A204.1 (cell line): ENCODE measurements around the gene LRRC37A3.
"Not testable (repeated sequence)": the region's sequence is repeated elsewhere in the genome, so short reads cannot be mapped to it uniquely, and the experiment has no call there.

Experiments used
- FAIRE-seq: peaks from 2 replicates; lab custom pipeline; 2012; peaks lifted over from hg19 to GRCh38; lab: Jason Lieb, UNC

Gene LRRC37A3

GRCh38 chr17:64919289-64920025 lies at the start of gene LRRC37A3:
TSS of gene LRRC37A3 (minus strand) at chr17:64919478. CDS start at chr17:64897257, 22,221 bp downstream.
- not testable (repeated sequence) for FAIRE-seq

- peak; percentile 11 for FAIRE-seq
These were observed 46.6 kb upstream of the LRRC37A3 start for GRCh38 chr17:64965873-64966287.

GRCh38 chr17:64965256-64965872 lies 46.1 kb upstream of the LRRC37A3 start:
- FAIRE-seq, result not testable (repeated sequence)

GRCh38 chr17:64964796-64965195 lies 45.5 kb upstream of the LRRC37A3 start:
- no peak for FAIRE-seq

- FAIRE-seq, result not testable (repeated sequence)
These were observed 44.5 kb upstream of the LRRC37A3 start for GRCh38 chr17:64963814-64964213.

- FAIRE-seq, result peak; percentile 92
These were observed 42.5 kb upstream of the LRRC37A3 start for GRCh38 chr17:64961563-64962378.

- FAIRE-seq, result no peak
These were observed 32.6 kb upstream of the LRRC37A3 start for GRCh38 chr17:64951877-64952276.

GRCh38 chr17:64950871-64951270 lies 31.6 kb upstream of the LRRC37A3 start:
- no peak for FAIRE-seq

- no peak for FAIRE-seq
These were observed 27.9 kb upstream of the LRRC37A3 start for GRCh38 chr17:64947152-64947551.

GRCh38 chr17:64941761-64942160 lies 22.5 kb upstream of the LRRC37A3 start:
- no peak for FAIRE-seq

GRCh38 chr17:64941045-64941444 lies 21.8 kb upstream of the LRRC37A3 start:
- no peak for FAIRE-seq

- no peak for FAIRE-seq
These were observed 20.8 kb upstream of the LRRC37A3 start for GRCh38 chr17:64940055-64940454.

GRCh38 chr17:64938925-64939474 lies 19.7 kb upstream of the LRRC37A3 start:
- no peak for FAIRE-seq

GRCh38 chr17:64938290-64938689 lies 19.0 kb upstream of the LRRC37A3 start:
- no peak for FAIRE-seq

- no peak for FAIRE-seq
These were observed 16.8 kb upstream of the LRRC37A3 start for GRCh38 chr17:64936117-64936516.

- FAIRE-seq, result not testable (repeated sequence)
These were observed 15.1 kb upstream of the LRRC37A3 start for GRCh38 chr17:64934284-64934778.

GRCh38 chr17:64932850-64933249 lies 13.6 kb upstream of the LRRC37A3 start:
- not testable (repeated sequence) for FAIRE-seq

GRCh38 chr17:64930374-64930773 lies 11.1 kb upstream of the LRRC37A3 start:
- not testable (repeated sequence) for FAIRE-seq

- FAIRE-seq, result not testable (repeated sequence)
These were observed 10.3 kb upstream of the LRRC37A3 start for GRCh38 chr17:64929419-64930209.

- FAIRE-seq, result not testable (repeated sequence)
These were observed 9.4 kb upstream of the LRRC37A3 start for GRCh38 chr17:64928701-64929100.

GRCh38 chr17:64927444-64927843 lies 8.2 kb upstream of the LRRC37A3 start:
- FAIRE-seq, result peak; percentile 93
